Body of pancreas (tissue), 4 donors: ENCODE data around the gene FNTB. TPM values are rescaled to one million over a fixed set of nuclear protein-coding genes. Genes with fewer than 3 reads are reported as not detected.

Experiments used
- ATAC-seq: fragments of 150-250 bp; one replicate; pipeline ENCODE4 v1.9.1; 2016
- DNase-seq, 4 donors: peaks; one replicate each; pipeline ENCODE4 v3.0.0-alpha.2; 2019
- H3K27ac ChIP-seq, 4 donors: fragments of 200-600 bp; sonication (generic); 1 replicate in 3 of 4; 2 replicates in 1 of 4; pipeline versions ENCODE4 v1.5.1 to v1.6.1; 2016 to 2019; ENCODE audit warnings: mild to moderate bottlenecking in 1 of 4, mixed read lengths in 1 of 4, moderate library complexity in 1 of 4
- H3K27me3 ChIP-seq, 2 donors: fragments of 200-600 bp; sonication (generic); one replicate each; pipeline ENCODE4 v1.6.0; 2016; ENCODE audit warnings: mild to moderate bottlenecking in 1 of 2
- H3K36me3 ChIP-seq, 2 donors: fragments of 200-600 bp; sonication (generic); replicated peaks in 1 of 2; 2 replicates each; pipeline ENCODE4 v1.5.1; 2016; ENCODE audit warnings: low read depth in 2 of 2; ENCODE audit not compliant: insufficient read depth in 1 of 2
- H3K4me1 ChIP-seq: fragments of 200-600 bp; sonication (generic); one replicate; pipeline ENCODE4 v1.6.0; 2016
- H3K4me3 ChIP-seq, 2 donors: fragments of 200-600 bp; sonication (generic); 1 replicate in 1 of 2; 2 replicates in 1 of 2; pipeline ENCODE4 v1.5.1; 2016 to 2019
- H3K9me3 ChIP-seq, 3 donors: fragments of 200-600 bp; sonication (generic); 1 replicate in 2 of 3; 2 replicates in 1 of 3; pipeline ENCODE4 v1.5.1; 2016
- POLR2A ChIP-seq, 3 donors: fragments of 450-650 bp; IDR thresholded peaks; one replicate each; pipeline ENCODE4 v1.6.1; 2016; ENCODE audit warnings: antibody characterized with exemption in 3 of 3, mild to moderate bottlenecking in 2 of 3
- WGBS, 2 donors: methylation state at CpG; one replicate each; pipeline ENCODE4 v1.1.5; 2017; 5-methylcytosine and 5-hydroxymethylcytosine counted together
- intact Hi-C: fragments of 100-400 bp; cut with DNase I; formaldehyde crosslinking; loops from one replicate; pipeline ENCODE4 v1.15.1; 2023
- total RNA-seq, 2 donors: library from RNA; depleted of rRNA; stranded (reverse); fragments of >200 nt; gene quantifications; one replicate each; pipeline ENCODE4 v1.1.0, GENCODE V29; 2016
- TF ChIP-seq, protein P1 (sequence below), 7 experiments: fragments of 450-650 bp in 4 of 7; fragments of 200-600 bp in 3 of 7; sonication (generic) in 3 of 7; IDR thresholded peaks; one replicate each; pipeline ENCODE4 v1.5.1; 2016 to 2019; ENCODE audit warnings: antibody characterized with exemption in 7 of 7

FNTB gene
- total RNA-seq, 2 donors from 2014 or later: 6.7 to 8.6 TPM

DNA sequence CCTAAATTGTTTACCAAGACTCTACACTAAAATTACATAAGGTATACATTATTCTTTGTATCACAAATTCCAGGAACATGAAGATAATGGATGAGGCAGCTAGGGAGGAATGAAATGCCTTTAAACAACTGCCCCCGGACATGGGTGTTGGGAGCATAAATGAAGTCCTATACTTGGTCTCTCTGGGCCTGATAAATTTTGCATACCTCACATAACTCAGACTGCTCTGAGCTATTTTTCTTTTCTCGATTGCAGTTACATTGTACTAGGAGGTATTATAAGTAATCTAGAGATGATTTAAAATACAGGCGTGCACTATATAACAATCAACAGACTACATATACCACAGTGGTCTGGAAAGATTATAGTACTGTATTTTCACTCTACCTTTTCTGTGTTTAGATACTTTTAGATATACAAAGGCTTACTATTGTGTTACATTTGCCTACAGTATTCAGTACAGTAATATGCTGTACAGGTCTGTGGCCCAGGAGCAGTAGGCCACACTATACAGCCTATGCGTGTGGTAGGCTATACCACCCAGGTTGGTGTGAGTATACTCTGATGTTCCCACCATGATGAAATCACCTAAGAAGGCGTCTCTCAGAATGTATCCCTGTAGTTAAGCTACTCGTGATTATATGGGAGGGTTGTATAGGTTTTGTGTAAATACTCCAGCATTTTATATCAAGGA, 14.3 kb downstream of the FNTB start:
- no peaks in the 10 kb centered on the region for H3K4me1 ChIP-seq
- DNase-seq: no peak
- ATAC-seq: no peak
- no peaks in the 10 kb centered on the region for H3K9me3 ChIP-seq
- H3K27me3 ChIP-seq: no peaks in the 10 kb centered on the region
- WGBS, 2 donors: 77 to 88% methylated on average over 6 of the region's 6 CpGs
- H3K36me3 ChIP-seq: no peaks in the 10 kb centered on the region
- intact Hi-C loops: no loop called here
- H3K4me3 ChIP-seq: no peak overlapping the region
- H3K27ac ChIP-seq: no peak overlapping the region
- TF ChIP-seq, protein P1, sequence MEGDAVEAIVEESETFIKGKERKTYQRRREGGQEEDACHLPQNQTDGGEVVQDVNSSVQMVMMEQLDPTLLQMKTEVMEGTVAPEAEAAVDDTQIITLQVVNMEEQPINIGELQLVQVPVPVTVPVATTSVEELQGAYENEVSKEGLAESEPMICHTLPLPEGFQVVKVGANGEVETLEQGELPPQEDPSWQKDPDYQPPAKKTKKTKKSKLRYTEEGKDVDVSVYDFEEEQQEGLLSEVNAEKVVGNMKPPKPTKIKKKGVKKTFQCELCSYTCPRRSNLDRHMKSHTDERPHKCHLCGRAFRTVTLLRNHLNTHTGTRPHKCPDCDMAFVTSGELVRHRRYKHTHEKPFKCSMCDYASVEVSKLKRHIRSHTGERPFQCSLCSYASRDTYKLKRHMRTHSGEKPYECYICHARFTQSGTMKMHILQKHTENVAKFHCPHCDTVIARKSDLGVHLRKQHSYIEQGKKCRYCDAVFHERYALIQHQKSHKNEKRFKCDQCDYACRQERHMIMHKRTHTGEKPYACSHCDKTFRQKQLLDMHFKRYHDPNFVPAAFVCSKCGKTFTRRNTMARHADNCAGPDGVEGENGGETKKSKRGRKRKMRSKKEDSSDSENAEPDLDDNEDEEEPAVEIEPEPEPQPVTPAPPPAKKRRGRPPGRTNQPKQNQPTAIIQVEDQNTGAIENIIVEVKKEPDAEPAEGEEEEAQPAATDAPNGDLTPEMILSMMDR (IDR thresholded peaks at IDR 0.05): no peak
- no peak for TF ChIP-seq POLR2A (IDR thresholded peaks at IDR 0.05)

DNA sequence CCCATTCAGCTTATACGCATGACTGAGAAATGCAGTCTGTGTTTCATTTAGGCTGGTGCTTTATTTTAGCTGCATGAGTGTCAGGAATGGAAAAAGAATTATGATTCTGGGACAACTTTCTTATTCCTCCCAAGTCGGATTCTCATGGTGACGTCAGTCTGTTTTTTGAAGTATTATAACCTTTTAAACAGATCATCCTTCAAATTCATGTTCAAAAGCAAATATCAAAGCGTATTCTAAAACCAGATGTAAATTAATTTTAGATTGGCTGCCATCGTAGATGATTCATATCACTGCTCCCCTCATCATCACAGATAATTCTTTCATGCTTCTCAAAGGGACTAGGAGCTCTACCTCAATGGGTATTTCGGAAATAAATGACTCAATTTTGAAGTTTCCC, 15.0 kb downstream of the FNTB start:
- Histone ChIP-seq H3K4me1 (no peaks in the 10 kb centered on the region), H3K9me3 (no peaks in the 10 kb centered on the region), H3K27me3 (no peaks in the 10 kb centered on the region), H3K36me3 (no peaks in the 10 kb centered on the region), H3K4me3 (no peak overlapping the region), H3K27ac (no peak overlapping the region)
- TF ChIP-seq POLR2A (IDR thresholded peaks at IDR 0.05): no peak
- TF ChIP-seq, protein P1 (IDR thresholded peaks at IDR 0.05): no peak
- ATAC-seq: no peak
- no peak for DNase-seq
- WGBS, 2 donors: 94 to 95% methylated on average over 6 of the region's 6 CpGs
- intact Hi-C loops: no loop called here

DNA sequence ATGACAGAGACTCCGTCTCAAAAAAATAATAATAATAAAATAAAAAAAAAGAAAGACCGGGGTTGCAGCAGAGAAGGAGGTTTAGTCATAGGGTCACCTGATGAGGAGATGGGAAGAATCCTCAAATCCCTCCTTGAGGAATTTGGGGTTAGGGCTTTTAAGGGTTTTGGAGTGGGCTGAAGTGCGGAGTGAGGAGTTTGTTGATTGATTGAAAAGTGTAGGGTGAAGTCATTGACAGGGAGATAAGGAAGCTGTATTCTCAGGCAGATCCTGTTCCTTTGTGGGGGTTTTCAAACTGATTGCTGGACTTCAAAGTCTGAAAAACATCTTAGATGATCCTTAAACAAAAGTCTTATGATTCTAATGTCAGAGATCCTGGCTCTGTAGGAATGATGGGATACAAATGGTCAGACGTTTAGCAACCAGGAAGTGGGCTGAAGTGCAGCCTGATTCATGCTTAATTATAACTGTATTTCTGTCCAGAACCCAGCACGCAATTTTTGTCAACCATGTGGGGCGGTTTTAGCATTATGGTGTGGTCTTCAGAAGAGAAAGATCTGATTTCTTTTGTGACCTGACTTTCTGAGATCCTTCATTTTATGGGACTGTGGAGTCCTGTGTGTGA, 16.0 kb downstream of the FNTB start:
- no peak overlapping the region for H3K4me3 ChIP-seq
- TF ChIP-seq POLR2A (IDR thresholded peaks at IDR 0.05): no peak
- 74 to 82% methylated on average over 6 of the region's 6 CpGs for WGBS, 2 donors
- no peaks in the 10 kb centered on the region for H3K9me3 ChIP-seq
- no peaks in the 10 kb centered on the region for H3K36me3 ChIP-seq
- ATAC-seq: no peak
- H3K4me1 ChIP-seq: no peaks in the 10 kb centered on the region
- intact Hi-C loops: no loop called here
- no peak overlapping the region for H3K27ac ChIP-seq
- H3K27me3 ChIP-seq: no peaks in the 10 kb centered on the region
- DNase-seq: no peak

DNA sequence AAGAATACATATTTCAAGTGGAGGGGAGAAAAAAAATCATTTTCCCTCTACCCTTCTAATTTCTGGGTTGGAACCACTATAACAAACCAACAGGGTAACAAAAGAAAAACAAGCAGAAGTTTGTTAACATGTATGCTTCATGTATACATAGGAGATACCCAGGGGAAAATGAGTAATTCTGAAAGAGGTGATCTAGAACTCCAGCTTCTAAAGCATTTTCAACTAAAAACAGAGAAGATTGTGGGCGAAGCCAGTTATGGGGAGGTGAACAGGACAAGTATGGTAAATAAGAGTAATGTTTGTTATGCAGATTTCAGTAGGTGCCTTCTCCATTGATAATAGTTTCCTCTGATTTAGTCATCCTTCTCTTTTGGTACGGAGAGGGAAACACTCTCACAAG, 16.7 kb downstream of the FNTB start:
- Histone ChIP-seq H3K27me3 (no peaks in the 10 kb centered on the region), H3K4me1 (no peaks in the 10 kb centered on the region), H3K9me3 (no peaks in the 10 kb centered on the region), H3K36me3 (no peaks in the 10 kb centered on the region), H3K27ac (no peak overlapping the region), H3K4me3 (no peak overlapping the region)
- intact Hi-C loops: no loop called here
- DNase-seq (no peak), ATAC-seq (no peak)
- no peak for TF ChIP-seq POLR2A (IDR thresholded peaks at IDR 0.05)
- TF ChIP-seq, protein P1 (IDR thresholded peaks at IDR 0.05): no peak
- 86 to 94% methylated on average over 2 of the region's 2 CpGs for WGBS, 2 donors

DNA sequence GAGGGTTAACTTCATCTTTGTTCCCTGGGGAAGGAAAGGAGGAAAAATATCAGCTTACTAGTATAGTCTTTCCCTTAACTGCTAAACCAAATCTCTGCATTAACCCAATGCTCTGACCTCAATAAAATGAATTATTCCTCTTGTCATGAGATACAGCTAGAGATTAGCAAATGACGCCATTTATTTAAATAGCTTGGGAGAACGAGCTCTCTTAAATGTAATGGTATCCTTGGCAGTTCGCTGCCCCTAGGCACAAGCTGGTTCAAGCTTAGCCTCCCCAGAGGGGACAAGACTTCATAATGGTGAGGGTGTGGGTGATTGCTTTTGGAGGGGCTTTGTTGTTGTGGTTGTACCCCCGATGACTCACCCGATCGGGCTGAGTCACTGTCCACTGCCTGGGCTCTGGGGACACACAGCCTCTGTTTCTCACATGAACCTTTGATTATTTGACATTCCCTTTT, 19.6 kb downstream of the FNTB start:
- ATAC-seq (no peak), DNase-seq (no peak)
- TF ChIP-seq POLR2A (IDR thresholded peaks at IDR 0.05): no peak
- TF ChIP-seq, protein P1 (IDR thresholded peaks at IDR 0.05): no peak
- Histone ChIP-seq H3K9me3 (no peaks in the 10 kb centered on the region), H3K36me3 (no peaks in the 10 kb centered on the region), H3K4me3 (no peak overlapping the region), H3K4me1 (no peaks in the 10 kb centered on the region), H3K27me3 (no peaks in the 10 kb centered on the region), H3K27ac (no peak overlapping the region)
- intact Hi-C loops: no loop called here
- WGBS, 2 donors: 94 to 97% methylated on average over 6 of the region's 6 CpGs
